HS-27A (cell line): Measurements from ENCODE around the gene ARHGEF9.
A peak's percentile ranks its signal among the peaks of the same experiment; 100 is the strongest.
"Not testable (repeated sequence)": the region's sequence is repeated elsewhere in the genome, so short reads cannot be mapped to it uniquely, and the experiment has no call there.

Experiments used
- DNase-seq: peaks from one replicate; pipeline ENCODE4 v3.0.0-alpha.2; 2012; ENCODE audit warnings: low read depth, missing footprints

Gene ARHGEF9

GRCh38 chrX:63784902-63785707 lies at the start of gene ARHGEF9:
Gene ARHGEF9 (minus strand): TSS chrX:63785214. CDS start chrX:63785145, 69 bp downstream.
- DNase-seq = no peak

GRCh38 chrX:63825446-63825845 lies 40.4 kb upstream of the ARHGEF9 start:
- not testable (repeated sequence) for DNase-seq

GRCh38 chrX:63818156-63818555 lies 33.1 kb upstream of the ARHGEF9 start:
- no peak for DNase-seq

DNA sequence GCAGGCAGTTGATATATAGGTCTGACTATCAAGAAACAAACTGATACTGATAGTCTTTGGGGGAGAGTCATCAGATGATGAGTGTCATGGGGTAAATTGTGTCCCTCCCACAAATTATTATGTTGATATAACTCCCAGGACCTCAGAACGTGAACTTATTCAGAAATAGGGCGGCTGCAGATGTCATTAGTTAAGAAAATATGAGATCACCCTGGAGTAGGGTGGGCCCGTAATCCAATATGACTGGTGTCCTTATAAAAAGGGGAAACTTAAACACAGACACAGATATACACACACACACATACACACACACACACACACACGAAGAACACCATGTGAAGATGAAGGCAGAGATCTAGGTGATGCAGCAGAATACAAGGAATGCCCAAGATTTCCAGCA lies 32.7 kb upstream of the ARHGEF9 start:
- DNase-seq = no peak

DNA sequence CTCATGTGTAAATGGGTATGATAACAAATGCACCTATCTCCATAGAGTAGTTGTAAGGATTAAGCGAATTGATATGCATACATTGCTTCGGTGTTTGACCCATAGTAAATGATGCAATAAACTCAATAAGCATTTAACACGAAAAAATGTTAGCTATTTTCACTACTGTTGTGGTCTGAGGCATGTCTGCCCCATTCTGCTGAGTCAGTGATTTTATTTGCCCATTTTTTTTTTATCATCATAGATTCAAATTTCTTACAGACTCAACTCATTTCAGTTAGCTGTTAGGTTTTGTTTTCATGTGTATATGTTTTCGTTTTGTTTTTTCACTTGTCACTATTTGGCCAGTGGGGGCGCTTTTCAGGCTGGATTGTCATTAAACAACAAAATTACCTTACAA lies 27.8 kb upstream of the ARHGEF9 start:
- DNase-seq = no peak

DNA sequence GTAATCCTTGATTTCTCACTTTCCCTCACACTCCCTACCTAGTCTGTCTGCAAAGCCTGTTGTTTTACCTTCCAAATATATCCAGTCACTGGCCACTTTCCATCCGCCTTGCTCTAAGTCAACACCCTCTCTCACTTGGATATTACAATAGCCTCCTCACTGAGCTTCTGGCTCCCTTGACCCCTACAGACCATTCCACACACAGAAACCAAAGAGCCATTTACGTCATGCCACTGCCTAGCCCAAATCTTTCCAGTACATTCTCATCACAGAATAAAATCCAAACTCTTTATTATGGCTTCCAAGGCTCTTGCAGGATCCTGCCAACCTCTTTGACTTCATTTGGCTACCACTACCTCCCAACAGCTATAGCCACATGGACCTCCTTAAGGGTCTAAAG lies 25.7 kb upstream of the ARHGEF9 start:
- no peak for DNase-seq

- no peak for DNase-seq
Measured at GRCh38 chrX:63809173-63809572, 24.2 kb upstream of the ARHGEF9 start.

- DNase-seq = not testable (repeated sequence)
Measured at GRCh38 chrX:63795406-63795805, 10.4 kb upstream of the ARHGEF9 start.

DNA sequence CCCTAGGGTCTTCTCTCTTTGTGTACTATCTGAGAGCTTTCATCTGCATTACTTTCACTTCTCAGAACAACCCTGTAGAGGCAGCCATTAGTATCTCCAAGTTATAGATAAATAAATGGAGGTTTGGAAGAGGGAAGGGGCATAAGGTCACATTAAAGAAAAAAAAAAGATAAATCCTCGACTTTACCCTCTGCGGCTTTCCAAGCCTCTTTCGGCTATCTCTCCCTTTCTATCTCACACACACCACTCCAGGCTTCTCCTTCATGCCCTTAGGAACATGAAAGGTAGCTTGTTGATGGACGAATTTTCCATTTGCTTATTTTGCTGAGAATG lies 660 bp upstream of the ARHGEF9 start:
- DNase-seq = no peak

DNA sequence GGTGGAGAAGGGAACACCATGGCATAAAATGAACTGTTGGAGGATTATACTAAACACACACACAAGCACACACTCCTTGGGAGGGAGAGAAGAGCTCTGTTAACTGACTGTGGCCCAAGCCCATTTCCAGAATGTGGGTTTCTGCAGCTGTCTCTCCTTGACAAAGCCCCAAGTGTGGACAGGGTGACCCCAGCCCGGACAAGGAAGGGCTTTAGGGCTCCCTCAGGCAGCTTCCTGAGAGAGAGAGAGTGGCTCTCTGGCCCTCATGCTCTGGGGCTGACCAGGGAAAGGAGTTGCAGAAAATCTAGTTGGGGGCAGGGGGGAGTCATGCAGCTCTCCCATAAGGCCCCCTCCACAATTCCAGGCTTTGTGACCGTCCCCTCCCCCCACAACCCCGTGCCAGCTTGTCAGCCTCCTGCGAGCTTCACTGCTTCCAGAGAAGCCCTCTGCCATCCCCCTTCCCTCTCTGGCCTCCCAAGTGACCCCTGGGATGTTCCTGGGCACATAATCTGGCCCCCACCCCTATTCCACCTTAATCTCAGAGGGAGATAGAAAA lies 590 bp downstream of the ARHGEF9 start:
- no peak for DNase-seq

DNA sequence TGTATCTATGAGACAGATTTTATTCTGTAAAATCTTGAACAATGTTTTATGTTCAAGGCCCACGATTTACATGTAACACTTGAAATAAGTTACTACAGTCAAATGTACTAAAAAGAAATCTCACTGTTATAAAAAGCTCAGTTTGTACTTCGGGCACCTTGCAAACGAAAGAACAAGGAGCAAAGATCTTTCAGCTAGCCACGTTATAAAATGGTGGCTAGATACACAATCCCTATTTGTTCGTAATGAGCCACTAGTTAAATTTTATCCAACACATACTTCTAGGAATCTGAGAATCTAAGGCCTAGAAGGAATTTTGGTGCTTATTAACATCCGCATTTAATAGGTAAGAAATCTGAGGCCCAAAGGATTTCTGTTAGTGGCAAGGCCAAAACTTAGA lies 2.5 kb downstream of the ARHGEF9 start:
- DNase-seq = no peak

DNA sequence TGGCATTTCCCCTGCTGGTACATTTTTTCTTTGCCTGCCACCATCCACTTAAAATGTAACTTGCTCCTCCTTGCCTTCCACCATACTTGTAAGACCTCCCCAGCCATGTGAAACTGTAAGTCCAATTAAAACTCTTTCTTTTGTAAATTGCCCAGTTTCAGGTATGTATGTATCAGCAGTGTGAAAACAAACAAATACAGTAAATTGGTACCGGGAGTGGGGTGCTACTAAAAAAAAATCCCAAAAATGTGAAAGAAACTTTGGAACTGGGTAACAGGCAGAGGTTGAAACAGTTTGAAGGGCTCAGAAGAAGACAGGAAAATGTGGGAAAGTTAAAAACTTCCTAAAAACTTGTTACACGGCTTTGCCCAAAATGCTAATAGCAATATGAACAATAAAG lies 16.3 kb downstream of the ARHGEF9 start:
- DNase-seq = no peak

DNA sequence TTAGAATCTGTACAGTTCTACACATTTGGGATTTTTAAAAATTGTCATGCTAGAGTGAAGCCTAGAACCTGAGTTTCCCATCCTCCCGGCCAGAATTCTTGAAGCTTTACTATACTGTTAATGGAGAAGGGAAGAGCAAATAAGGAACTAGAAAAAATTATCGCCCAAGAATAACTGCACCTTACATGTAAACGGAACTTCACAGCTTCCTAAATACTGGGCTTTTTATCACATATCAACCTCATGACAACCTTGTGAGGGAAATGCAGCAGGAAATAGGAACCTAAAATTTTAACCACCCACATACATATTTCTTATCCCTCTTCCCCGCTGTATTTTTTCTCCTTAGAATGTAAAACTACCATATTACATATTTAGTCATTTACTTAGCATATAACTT lies 19.3 kb downstream of the ARHGEF9 start:
- DNase-seq = no peak

- DNase-seq = no peak
Measured at GRCh38 chrX:63764946-63765345, 20.1 kb downstream of the ARHGEF9 start.

DNA sequence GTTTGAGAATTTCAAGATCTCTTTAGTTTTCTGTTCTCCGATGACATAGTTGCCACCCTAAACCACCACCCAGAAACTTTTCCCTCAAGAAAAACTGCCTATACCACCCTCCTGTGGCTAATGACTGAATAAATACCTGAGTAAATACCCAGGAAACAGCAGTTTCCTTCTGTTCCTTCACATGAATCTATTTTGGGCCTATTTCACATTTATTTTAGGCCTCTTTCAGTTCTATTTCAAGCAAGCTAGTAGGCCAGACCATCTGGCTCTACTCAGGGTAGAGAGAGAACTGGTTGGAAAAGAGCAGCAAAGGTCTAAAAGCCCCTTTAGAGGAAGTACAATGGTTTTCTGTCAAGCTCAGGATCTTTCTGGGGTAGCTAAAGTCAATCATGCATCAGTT lies 23.4 kb downstream of the ARHGEF9 start:
- no peak for DNase-seq

DNA sequence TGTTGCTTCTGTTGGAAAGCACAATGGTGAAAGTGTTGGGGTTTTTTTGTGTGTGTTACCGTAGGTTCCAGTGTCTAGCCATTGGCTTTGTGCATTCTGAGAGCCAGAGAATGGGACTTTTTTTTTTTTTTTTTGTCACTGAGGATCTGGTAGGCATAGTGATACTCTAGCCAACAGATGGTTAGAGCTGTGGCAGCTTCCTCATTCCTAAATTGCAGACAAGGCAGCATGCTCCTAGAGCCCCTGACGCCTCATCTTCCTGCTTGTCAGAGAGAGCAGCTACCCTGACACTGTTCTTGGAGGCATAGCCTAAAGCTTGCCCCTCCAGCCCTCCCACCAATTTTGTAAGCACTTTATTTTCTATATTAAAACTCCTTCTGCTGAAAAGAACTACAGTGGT lies 27.0 kb downstream of the ARHGEF9 start:
- DNase-seq = no peak

GRCh38 chrX:63755892-63756291 lies 29.1 kb downstream of the ARHGEF9 start:
- no peak for DNase-seq

DNA sequence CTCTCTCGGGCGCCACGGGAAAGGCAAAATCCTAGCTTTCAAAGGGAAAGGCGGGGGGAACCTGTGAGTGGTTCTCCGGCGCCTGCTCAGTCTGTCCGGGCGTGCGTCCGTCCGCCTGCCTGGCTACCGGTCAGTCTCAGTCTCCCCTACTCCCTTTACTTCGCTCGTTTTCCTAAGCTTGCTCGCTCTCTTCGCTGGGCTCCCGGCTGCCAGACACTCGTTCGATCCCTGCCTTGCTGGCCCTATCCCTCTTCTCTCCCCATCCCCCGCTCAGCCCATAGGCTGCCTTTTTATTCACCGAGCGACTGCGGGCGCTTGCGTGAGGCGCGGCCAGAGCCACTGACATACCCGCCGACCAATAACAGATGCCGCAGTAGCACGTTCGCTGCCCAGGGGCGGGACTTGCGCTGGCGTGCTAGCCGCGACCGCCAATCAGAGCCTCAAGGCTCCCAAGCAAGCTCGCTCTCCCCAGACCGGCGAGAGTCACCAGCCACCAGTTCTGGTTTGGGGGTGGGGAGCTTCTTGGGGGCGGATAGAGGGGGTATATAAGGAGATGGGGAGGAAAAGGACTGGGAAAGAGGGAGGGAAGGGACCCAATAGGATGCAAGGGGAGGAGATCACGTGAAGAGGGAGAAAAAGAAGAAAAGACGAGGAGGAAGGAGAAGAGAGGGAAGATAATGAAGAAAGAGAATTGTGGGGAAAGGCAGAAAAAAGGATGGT lies 30.0 kb downstream of the ARHGEF9 start:
- peak; percentile 71 for DNase-seq

DNA sequence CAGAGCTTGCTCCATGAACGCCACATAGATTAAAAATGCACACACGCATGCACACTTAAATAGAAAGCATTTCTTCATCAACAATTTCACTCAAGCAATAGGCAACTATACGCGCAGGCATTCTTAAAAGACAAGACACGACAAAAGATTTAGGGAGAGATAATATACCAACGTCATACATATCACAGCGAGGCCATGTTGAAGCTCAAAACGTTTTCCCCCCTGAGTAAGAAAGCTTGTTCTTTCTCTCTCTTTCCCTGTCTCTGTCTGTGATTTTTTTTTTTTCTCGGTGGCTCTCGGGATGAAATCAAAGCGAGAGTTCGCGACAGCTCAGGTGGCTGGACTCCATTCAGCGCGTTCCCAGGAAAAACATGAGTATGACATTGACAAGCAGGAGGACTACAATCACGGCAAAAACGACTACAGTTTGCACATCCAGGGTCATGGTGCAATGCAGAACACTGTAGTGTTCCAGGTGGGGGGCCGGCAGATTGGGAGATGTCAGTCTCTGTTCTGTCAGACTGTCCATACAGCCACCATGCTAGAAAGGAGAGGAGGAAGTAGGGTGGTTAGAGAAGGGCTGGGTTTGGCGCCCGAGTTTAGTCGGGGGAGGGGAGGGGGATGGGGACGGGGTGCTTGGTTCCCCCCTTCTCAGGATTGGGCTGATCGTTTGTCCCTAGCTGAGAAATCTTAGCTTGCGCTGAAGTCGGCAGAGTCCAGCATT lies 30.7 kb downstream of the ARHGEF9 start:
- DNase-seq = no peak

- no peak for DNase-seq
Measured at GRCh38 chrX:63751481-63751880, 33.5 kb downstream of the ARHGEF9 start.

- DNase-seq = no peak
Measured at GRCh38 chrX:63750811-63751210, 34.2 kb downstream of the ARHGEF9 start.

- DNase-seq = no peak
Measured at GRCh38 chrX:63747331-63747730, 37.7 kb downstream of the ARHGEF9 start.

- no peak for DNase-seq
Measured at GRCh38 chrX:63746715-63747114, 38.3 kb downstream of the ARHGEF9 start.
